BLaER1 treated with 17β-estradiol and CSF1 and Interleukin-3, amounts not matched to agents 10 nM and 100 nM (cell line): Measurements from ENCODE around the gene DNAJB13.

Source experiments
- H3K27ac ChIP-seq, 11 experiments: shearing (Covaris generic); formaldehyde crosslinking; 2 replicates each; pipeline ENCODE4 v1.8.1; 2022
- H3K27me3 ChIP-seq, 11 experiments: shearing (Covaris generic); formaldehyde crosslinking; 2 replicates each; pipeline ENCODE4 v1.8.1; 2022
- H3K36me3 ChIP-seq, 11 experiments: shearing (Covaris generic); formaldehyde crosslinking; 2 replicates each; pipeline ENCODE4 v1.8.1; 2022
- H3K4me1 ChIP-seq, 10 experiments: shearing (Covaris generic); formaldehyde crosslinking; 2 replicates each; pipeline ENCODE4 v1.8.1; 2022
- H3K4me2 ChIP-seq, 11 experiments: shearing (Covaris generic); formaldehyde crosslinking; 2 replicates each; pipeline ENCODE4 v1.8.1; 2022
- H3K4me3 ChIP-seq, 10 experiments: shearing (Covaris generic); formaldehyde crosslinking; 2 replicates each; pipeline ENCODE4 v1.8.1; 2022
- H3K9ac ChIP-seq, 11 experiments: shearing (Covaris generic); formaldehyde crosslinking; 2 replicates each; pipeline ENCODE4 v1.8.1; 2022
- H3K9me3 ChIP-seq, 11 experiments: shearing (Covaris generic); formaldehyde crosslinking; replicated peaks in 1 of 11; 2 replicates each; pipeline ENCODE4 v1.8.1; 2022
- H4K20me1 ChIP-seq, 11 experiments: shearing (Covaris generic); formaldehyde crosslinking; 2 replicates each; pipeline ENCODE4 v1.8.1; 2022
- Cebpa-rat ChIP-seq, 11 experiments: shearing (Covaris generic); IDR thresholded peaks; 2 replicates each; pipeline ENCODE4 v1.8.1; 2022

DNAJB13 gene

DNA sequence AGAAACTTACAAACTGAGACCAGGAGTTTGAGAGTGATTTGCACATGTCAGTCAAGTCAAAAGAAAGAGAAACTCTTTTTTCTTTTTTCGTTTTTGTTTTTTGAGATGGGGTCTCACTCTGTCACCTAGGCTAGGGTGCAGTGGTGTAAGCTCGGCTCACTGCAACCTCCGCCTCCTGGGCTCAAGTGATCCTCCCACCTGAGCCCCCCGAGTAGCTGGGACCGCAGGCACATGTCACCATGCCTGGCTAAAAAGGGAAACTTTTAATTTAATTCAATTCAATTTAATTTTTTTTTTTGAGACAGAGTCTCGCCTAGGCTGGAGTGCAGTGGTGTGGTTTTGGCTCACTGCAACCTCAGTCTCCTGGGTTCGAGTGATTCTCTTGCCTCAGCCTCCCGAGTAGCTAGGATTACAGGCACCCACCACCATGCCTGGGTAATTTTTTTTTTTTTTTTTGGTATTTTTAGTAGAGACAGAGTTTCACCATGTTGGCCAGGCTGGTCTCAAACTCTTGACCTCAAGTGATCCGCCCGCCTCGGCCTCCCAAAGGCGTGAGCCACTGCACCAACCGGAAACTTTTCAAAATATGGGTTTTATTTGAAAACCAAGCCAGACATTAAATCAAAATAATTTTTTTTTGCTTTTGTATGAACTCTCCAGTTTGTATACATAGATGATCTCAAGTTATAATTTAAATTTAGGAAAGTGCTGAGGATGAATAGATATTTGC lies 48.2 kb downstream of the DNAJB13 start:
- Histone ChIP-seq H3K4me2 (peak overlapping the region in 1 of 11 experiments; percentile 27; a peak in 2 of 22 replicates), H3K27ac (no peak overlapping the region), H3K9me3 (no peaks in the 10 kb centered on the region), H3K4me3 (no peak overlapping the region), H3K4me1 (peaks cover 12 to 37% (median 24%) of the 10 kb centered on the region in 10 experiments), H4K20me1 (peaks cover 0 to 3% (median 0%) of the 10 kb centered on the region in 11 experiments; a peak in 1 of 22 replicates), H3K27me3 (no peaks in the 10 kb centered on the region), H3K9ac (no peak overlapping the region), H3K36me3 (peaks cover 4 to 32% (median 18%) of the 10 kb centered on the region in 11 experiments; a peak in 13 of 22 replicates)
- no peak for TF ChIP-seq Cebpa-rat (IDR thresholded peaks at IDR 0.05)

DNA sequence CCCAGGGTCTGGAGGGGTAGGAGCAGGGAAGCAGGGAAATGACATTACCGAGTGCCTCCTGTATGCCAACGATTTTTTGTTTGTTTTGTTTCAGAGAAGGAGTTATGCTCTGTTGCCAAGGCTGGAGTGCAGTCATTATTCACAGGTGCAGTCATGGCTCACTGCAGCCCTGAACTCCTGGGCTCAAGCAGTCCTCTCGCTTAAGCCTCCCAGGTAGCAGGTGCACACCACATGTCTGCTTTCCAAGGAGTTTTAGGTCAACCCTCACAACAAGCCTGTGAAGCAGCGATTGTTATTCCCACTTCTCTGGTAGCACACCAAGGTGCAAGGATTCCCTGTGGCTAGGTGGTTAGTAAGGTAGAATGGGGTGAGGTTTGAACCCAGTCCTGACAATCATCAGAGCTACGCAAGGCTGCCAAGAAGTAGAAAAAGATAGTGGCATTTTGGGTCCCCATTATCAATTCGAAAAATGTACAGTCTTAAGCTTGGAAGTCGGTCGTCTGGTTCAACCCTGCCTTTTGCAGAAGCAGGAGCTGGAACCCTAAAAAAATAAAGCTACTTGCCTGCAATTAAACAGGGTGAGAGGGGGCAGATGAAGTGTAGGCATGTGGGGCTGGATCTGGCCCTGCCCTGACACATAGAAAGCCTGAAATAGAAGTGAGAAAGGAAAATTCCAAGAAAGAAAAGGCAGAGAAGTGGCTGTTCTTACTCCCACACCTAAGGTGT lies 48.9 kb downstream of the DNAJB13 start:
- no peak for TF ChIP-seq Cebpa-rat (IDR thresholded peaks at IDR 0.05)
- Histone ChIP-seq H4K20me1 (peaks cover 0 to 3% (median 0%) of the 10 kb centered on the region in 11 experiments; a peak in 1 of 22 replicates), H3K36me3 (peaks cover 4 to 39% (median 21%) of the 10 kb centered on the region in 11 experiments; a peak in 13 of 22 replicates), H3K4me2 (peak overlapping the region in 3 of 11 experiments; percentile 16 to 27 (median 26); a peak in 2 of 22 replicates), H3K4me3 (no peak overlapping the region), H3K4me1 (peaks cover 11 to 32% (median 21%) of the 10 kb centered on the region in 10 experiments), H3K9ac (no peak overlapping the region), H3K27ac (no peak overlapping the region), H3K27me3 (no peaks in the 10 kb centered on the region), H3K9me3 (no peaks in the 10 kb centered on the region)

- Histone ChIP-seq H3K27ac (no peak overlapping the region), H3K9ac (no peak overlapping the region), H3K4me3 (no peak overlapping the region), H3K4me1 (peaks cover 5 to 27% (median 16%) of the 10 kb centered on the region in 10 experiments), H4K20me1 (peaks cover 0 to 3% (median 0%) of the 10 kb centered on the region in 11 experiments; a peak in 1 of 22 replicates), H3K4me2 (no peak overlapping the region), H3K27me3 (no peaks in the 10 kb centered on the region), H3K36me3 (peaks cover 4 to 39% (median 21%) of the 10 kb centered on the region in 11 experiments; a peak in 13 of 22 replicates), H3K9me3 (no peaks in the 10 kb centered on the region)
- TF ChIP-seq Cebpa-rat (IDR thresholded peaks at IDR 0.05), result no peak
These were observed 49.7 kb downstream of the DNAJB13 start for GRCh38 chr11:74000307-74001133.

DNA sequence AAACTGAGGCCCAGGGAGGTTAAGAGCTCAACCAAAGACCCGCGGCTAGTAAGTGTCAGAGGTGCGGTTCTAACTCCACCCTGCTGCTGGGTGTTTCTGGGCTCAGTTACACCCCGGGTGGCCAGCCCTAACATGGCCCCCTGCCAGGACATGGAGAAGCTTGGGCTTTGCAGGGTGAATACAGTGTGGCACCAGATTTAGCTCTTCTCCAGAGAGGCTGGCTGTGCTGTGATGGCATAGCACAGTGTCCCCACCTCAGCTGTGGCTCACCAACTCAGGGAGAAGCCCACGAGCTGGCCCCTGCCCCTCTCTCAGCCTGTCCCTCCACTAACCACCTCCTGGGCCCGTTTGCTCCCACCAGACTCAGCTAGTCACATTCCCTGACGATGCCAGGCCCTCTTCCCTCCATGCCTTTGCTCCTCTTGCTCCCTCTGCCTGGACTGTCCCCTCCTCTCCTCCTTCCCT lies 51.0 kb downstream of the DNAJB13 start:
- Histone ChIP-seq H3K4me1 (peaks cover 0 to 18% (median 8%) of the 10 kb centered on the region in 10 experiments; a peak in 10 of 20 replicates), H3K9ac (no peak overlapping the region), H3K9me3 (no peaks in the 10 kb centered on the region), H3K4me3 (no peak overlapping the region), H3K4me2 (no peak overlapping the region), H4K20me1 (peaks cover 0 to 3% (median 0%) of the 10 kb centered on the region in 11 experiments; a peak in 1 of 22 replicates), H3K27me3 (no peaks in the 10 kb centered on the region), H3K36me3 (peaks cover 4 to 39% (median 21%) of the 10 kb centered on the region in 11 experiments; a peak in 13 of 22 replicates), H3K27ac (no peak overlapping the region)
- TF ChIP-seq Cebpa-rat (IDR thresholded peaks at IDR 0.05), result no peak

GRCh38 chr11:74002832-74003231 lies 52.0 kb downstream of the DNAJB13 start:
- no peak overlapping the region for H3K9ac ChIP-seq
- H3K27ac ChIP-seq, result no peak overlapping the region
- H3K27me3 ChIP-seq, result no peaks in the 10 kb centered on the region
- no peaks in the 10 kb centered on the region for H3K9me3 ChIP-seq
- TF ChIP-seq Cebpa-rat (IDR thresholded peaks at IDR 0.05), result no peak
- no peak overlapping the region for H3K4me3 ChIP-seq
- peaks cover 0 to 3% (median 0%) of the 10 kb centered on the region in 11 experiments; a peak in 1 of 22 replicates for H4K20me1 ChIP-seq
- H3K4me1 ChIP-seq, result peaks cover 0 to 11% (median 5%) of the 10 kb centered on the region in 10 experiments; a peak in 6 of 20 replicates
- peaks cover 4 to 39% (median 21%) of the 10 kb centered on the region in 11 experiments; a peak in 13 of 22 replicates for H3K36me3 ChIP-seq
- H3K4me2 ChIP-seq, result no peak overlapping the region

DNA sequence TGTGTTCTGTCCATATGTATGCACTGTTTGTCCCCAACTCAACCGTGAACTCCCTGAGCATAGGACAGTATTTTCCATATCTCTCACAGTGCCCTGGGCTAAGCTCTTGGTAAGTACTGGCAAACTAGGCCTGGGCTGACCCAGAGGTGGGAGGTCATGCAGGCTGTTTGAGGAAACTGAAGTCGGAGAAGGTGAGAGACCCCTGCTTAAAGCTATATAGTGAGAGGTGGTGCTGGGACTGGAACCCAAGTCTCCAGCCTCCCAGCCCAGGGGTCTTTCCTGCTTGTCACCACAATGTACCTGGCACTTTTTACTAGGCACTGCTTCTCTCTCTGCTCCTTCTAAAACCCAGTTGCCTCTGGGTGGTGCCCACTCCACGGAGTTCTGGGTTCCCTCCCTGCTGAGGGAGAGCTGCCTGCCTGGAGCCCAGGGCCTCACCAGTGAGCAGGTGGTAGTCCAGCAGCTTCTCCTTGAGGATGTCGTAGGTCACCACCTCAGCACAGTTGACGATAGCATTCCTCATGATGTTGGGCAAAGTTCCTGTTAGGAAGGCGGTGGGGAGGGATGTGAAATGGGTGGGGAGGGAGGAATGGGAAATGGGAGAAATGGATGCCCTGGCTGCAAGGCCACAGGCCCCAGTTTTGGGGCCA lies 53.3 kb downstream of the DNAJB13 start:
- no peak overlapping the region for H3K9ac ChIP-seq
- H3K9me3 ChIP-seq, result no peaks in the 10 kb centered on the region
- peaks cover 4 to 39% (median 21%) of the 10 kb centered on the region in 11 experiments; a peak in 13 of 22 replicates for H3K36me3 ChIP-seq
- H3K4me3 ChIP-seq, result no peak overlapping the region
- no peak overlapping the region for H3K4me2 ChIP-seq
- peaks cover 10 to 24% (median 17%) of the 10 kb centered on the region in 10 experiments for H3K4me1 ChIP-seq
- H3K27me3 ChIP-seq, result no peaks in the 10 kb centered on the region
- TF ChIP-seq Cebpa-rat (IDR thresholded peaks at IDR 0.05), result no peak
- peaks cover 0 to 3% (median 0%) of the 10 kb centered on the region in 11 experiments; a peak in 1 of 22 replicates for H4K20me1 ChIP-seq
- no peak overlapping the region for H3K27ac ChIP-seq

DNA sequence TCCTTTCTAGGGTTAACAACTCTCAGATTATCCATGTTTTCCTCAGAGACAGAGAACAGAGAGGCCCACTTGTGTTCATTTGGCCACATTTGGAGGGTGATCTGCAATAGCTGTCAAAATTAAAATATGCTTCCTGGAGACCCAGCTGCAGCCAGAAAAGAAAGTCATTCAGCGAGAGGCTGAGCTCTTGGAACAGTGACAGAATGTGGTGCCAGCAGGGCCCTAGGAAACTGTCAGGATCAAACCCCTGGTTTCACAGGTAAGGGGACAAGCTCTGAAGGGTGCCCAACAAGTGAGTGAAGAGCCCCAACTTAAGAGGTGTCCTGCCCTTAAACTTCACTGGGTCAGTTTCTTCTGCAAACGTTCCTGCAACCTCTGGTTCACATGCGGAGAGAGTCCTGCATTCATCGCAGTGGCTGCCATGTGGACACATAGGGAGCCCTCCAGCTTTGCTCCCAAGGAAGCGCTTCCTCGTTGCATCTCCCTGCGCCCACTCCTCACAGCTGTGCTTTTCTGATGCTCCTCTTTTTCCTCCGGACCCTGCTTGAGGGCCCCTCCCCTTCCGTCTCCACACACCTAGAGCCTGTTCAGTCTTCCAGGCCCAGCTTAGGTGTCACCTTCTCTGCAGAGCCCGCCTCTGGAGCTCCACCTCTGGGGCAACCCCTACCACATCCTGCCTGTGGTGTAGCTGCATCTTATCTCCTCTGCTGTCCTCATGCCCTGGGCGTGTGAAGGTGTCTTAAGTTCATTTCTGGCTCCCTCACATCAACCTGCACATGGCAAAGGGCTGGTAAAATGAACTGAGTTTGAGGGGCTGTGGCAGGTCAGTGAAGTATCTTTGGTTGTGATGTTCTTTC lies 54.2 kb downstream of the DNAJB13 start:
- H3K4me3 ChIP-seq, result no peak overlapping the region
- no peak overlapping the region for H3K9ac ChIP-seq
- H4K20me1 ChIP-seq, result peaks cover 0 to 3% (median 0%) of the 10 kb centered on the region in 11 experiments; a peak in 1 of 22 replicates
- H3K4me1 ChIP-seq, result peaks cover 17 to 26% (median 20%) of the 10 kb centered on the region in 10 experiments
- H3K27ac ChIP-seq, result no peak overlapping the region
- H3K4me2 ChIP-seq, result no peak overlapping the region
- H3K9me3 ChIP-seq, result no peaks in the 10 kb centered on the region
- TF ChIP-seq Cebpa-rat (IDR thresholded peaks at IDR 0.05), result no peak
- no peaks in the 10 kb centered on the region for H3K27me3 ChIP-seq
- peaks cover 4 to 39% (median 21%) of the 10 kb centered on the region in 11 experiments; a peak in 13 of 22 replicates for H3K36me3 ChIP-seq
